GM21526 (cell line): ENCODE data around the gene HBD.
"Not testable (repeated sequence)": the region's sequence is repeated elsewhere in the genome, so short reads cannot be mapped to it uniquely, and the experiment has no call there.

Experiments used
- ATAC-seq: cut with Tn5 transposase; IDR thresholded peaks from one replicate; pipeline ENCODE4 v1.9.1; 2021; ENCODE audit warnings: moderate library complexity; ENCODE audit not compliant: unreplicated experiment, low FRiP score

HBD gene

GRCh38 chr11:5254023-5254422 lies 19.7 kb upstream of the HBD start:
- not testable (repeated sequence) for ATAC-seq

- not testable (repeated sequence) for ATAC-seq
Observed at GRCh38 chr11:5253440-5253839, 19.2 kb upstream of the HBD start.

- no peak for ATAC-seq
Observed at GRCh38 chr11:5252919-5253265, 18.6 kb upstream of the HBD start.

GRCh38 chr11:5252192-5252918 lies 18.1 kb upstream of the HBD start:
- ATAC-seq = no peak

GRCh38 chr11:5251746-5252145 lies 17.5 kb upstream of the HBD start:
- no peak for ATAC-seq

- ATAC-seq = no peak
Observed at GRCh38 chr11:5250543-5251204, 16.4 kb upstream of the HBD start.

- ATAC-seq = not testable (repeated sequence)
Observed at GRCh38 chr11:5249807-5250396, 15.6 kb upstream of the HBD start, which contains the start of gene HBG1. Gene HBG1, minus strand, starts transcription at chr11:5249857. Its CDS starts 53 bp downstream, at chr11:5249804.

- not testable (repeated sequence) for ATAC-seq
Observed at GRCh38 chr11:5248498-5248897, 14.2 kb upstream of the HBD start.

- ATAC-seq = no peak
Observed at GRCh38 chr11:5247472-5248192, 13.3 kb upstream of the HBD start.

GRCh38 chr11:5246772-5247471 lies 12.6 kb upstream of the HBD start:
- ATAC-seq = no peak

GRCh38 chr11:5245155-5245554 lies 10.9 kb upstream of the HBD start:
- no peak for ATAC-seq

GRCh38 chr11:5243816-5244180 lies 9.5 kb upstream of the HBD start:
- ATAC-seq = no peak

GRCh38 chr11:5242933-5243815 lies 8.9 kb upstream of the HBD start:
- no peak for ATAC-seq

GRCh38 chr11:5242208-5242607 lies 7.9 kb upstream of the HBD start:
- no peak for ATAC-seq

- ATAC-seq = no peak
Observed at GRCh38 chr11:5241458-5241857, 7.2 kb upstream of the HBD start.

- ATAC-seq = no peak
Observed at GRCh38 chr11:5240458-5240857, 6.2 kb upstream of the HBD start.

- ATAC-seq = no peak
Observed at GRCh38 chr11:5240056-5240455, 5.8 kb upstream of the HBD start.

GRCh38 chr11:5239046-5239445 lies 4.8 kb upstream of the HBD start:
- no peak for ATAC-seq

- no peak for ATAC-seq
Observed at GRCh38 chr11:5238486-5238885, 4.2 kb upstream of the HBD start.

GRCh38 chr11:5237420-5237819 lies 3.1 kb upstream of the HBD start:
- ATAC-seq = no peak
